Fibroblast of skin of back (primary cell): ENCODE measurements around the gene RWDD3.

Source experiments
- DNase-seq: peaks from one replicate; pipeline ENCODE4 v3.0.0-alpha.2; 2013

RWDD3 gene

DNA sequence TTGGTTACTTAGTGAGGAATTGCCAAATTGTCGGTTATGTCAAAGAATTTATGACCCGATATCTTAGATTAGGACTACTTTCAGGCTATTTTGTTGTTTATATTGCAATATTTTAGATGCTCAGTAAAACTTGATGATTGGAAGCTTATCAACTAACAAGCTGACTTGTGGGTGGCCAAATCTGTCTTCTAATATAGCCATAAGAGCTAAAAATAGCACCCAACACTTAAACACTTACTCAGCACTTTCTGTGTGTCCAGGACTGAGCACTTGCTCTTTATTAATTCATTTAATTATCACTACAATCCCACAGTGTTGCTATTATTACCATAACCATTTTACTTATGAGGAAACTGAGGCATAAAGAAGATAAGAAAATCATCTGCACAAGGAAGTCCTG, 50.4 kb downstream of the RWDD3 start:
- no peak for DNase-seq

DNA sequence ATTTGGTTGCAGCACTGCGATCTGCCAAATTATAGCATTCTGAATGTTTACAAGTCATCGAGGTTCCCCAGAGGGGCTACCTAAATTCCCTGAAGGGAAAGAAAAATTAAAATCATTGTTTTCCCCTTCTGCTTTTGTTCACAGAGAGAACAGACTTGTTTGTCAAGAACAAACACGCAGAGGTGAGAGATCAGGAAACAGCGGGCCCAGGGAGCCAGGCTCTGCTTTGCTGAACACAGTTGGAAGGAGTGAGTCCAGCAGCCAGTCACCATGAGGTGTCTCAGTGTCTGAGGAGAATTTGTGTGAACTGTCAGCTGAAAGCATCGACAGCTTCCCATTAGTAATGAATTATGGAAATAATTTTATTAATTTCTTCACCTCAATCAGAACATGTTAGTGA, 52.5 kb downstream of the RWDD3 start:
- no peak for DNase-seq

DNA sequence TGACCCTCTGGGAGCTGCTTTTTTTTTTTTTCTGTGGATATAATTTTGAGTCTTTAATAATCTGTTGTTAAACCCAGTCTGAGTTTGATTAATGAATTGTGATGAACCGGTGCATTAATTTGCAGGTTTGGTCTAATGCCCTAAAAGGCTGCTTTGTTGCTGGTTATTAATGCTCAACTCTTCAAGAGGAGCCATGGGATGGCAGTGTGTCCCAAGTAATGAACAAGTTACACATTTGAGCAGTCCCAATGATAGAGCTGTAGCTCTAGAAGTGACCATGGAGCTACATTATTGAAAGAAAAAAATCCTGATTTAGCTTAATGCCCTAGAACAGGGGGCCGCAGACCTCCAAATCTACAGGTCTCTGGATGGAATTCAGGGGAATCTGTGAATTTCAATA, 53.1 kb downstream of the RWDD3 start:
- no peak for DNase-seq

DNA sequence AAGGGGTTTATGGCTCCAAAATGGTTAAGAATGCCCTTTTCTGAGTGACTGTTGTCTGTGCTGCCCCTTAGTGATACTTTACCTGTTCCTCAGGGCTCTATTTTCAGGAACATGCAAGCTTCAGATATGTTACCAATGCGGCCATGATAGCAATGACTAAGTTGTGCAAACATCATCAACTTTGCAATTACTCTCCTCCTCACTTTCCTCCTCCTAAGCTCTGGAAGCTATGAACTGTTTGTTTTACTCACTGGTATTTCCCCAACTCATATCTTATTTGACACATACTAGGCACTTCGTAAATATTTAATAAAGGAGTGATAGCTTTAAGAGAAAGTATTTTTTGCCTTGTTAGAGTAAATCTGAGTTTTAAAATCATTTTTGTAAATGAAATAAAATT, 53.8 kb downstream of the RWDD3 start:
- no peak for DNase-seq
